HepG2 (cell line): ENCODE data around the gene PYGB. TPM values are rescaled to one million over a fixed set of nuclear protein-coding genes. Genes with fewer than 3 reads are reported as not detected.

Experiments
- ATAC-seq: fragments of 200-7000 bp; cut with Tn5 transposase; 3 replicates; pipeline ENCODE4 v1.9.1; 2020; ENCODE audit warnings: mild to moderate bottlenecking, moderate library complexity
- BruUV-seq: library from RNA; stranded (reverse); fragments of 400-500 nt; replicated peaks from 2 replicates; lab custom pipeline; 2021; lab: Mats Ljungman, UMichigan
- CTCF ChIA-PET: fragments of 300-600 bp; formaldehyde crosslinking; extraction: SDS; loops from one replicate; lab custom pipeline; 2021; ENCODE audit warnings: low total read pairs, inconsistent platforms, low intra/inter-chr PET ratio; lab: Yijun Ruan, JAX
- POLR2A ChIA-PET: fragments of 350-600 bp; sonication (Branson Sonifier 250); formaldehyde crosslinking; loops from one replicate; lab custom pipeline; 2020; ENCODE audit warnings: antibody characterized with exemption, inconsistent platforms; lab: Yijun Ruan, JAX
- DNase-seq: peaks from one replicate; pipeline ENCODE4 v3.0.0-alpha.2; 2015; ENCODE audit warnings: low spot score
- FAIRE-seq: peaks from 3 replicates; lab custom pipeline; 2011; peaks lifted over from hg19 to GRCh38; lab: Jason Lieb, UNC
- H2AFZ ChIP-seq: one replicate; pipeline ENCODE4 v1.6.1; 2011; ENCODE audit warnings: low read length, inconsistent platforms
- H3K27ac ChIP-seq: fragments of 300-600 bp; 3 replicates; pipeline ENCODE4 v1.8.0; 2011; ENCODE audit warnings: mixed run types, mild to moderate bottlenecking, mixed read lengths, low read length, inconsistent platforms; ENCODE audit not compliant: insufficient read depth; ENCODE audit errors: extremely low read length
- H3K27me3 ChIP-seq, 2 experiments: fragments of 200-600 bp in 1 of 2; 2 replicates in 1 of 2; 3 replicates in 1 of 2; pipeline versions ENCODE4 v1.6.0 to v1.8.0; 2011; ENCODE audit warnings: low read length in 2 of 2, mild to moderate bottlenecking in 2 of 2, moderate library complexity in 2 of 2, inconsistent platforms in 1 of 2; ENCODE audit not compliant: insufficient read depth in 2 of 2, control insufficient read depth in 1 of 2
- H3K36me3 ChIP-seq, 2 experiments: fragments of 200-600 bp in 1 of 2; replicated peaks in 1 of 2; 2 replicates in 1 of 2; 3 replicates in 1 of 2; pipeline versions ENCODE4 v1.5.1 to v1.8.0; 2011; ENCODE audit warnings: low read length in 2 of 2, inconsistent platforms in 1 of 2; ENCODE audit not compliant: insufficient read depth in 2 of 2, control insufficient read depth in 1 of 2
- H3K4me1 ChIP-seq: 2 replicates; pipeline ENCODE4 v1.5.1; 2012; ENCODE audit warnings: low read length, inconsistent platforms; ENCODE audit not compliant: insufficient read depth
- H3K4me2 ChIP-seq: 2 replicates; pipeline ENCODE4 v1.6.0; 2011; ENCODE audit warnings: low read depth, low read length, inconsistent platforms
- H3K4me3 ChIP-seq, 3 experiments: fragments of 200-600 bp in 1 of 3; sonication (generic), shearing (Covaris generic) in 1 of 3; replicated peaks in 1 of 3; 2 replicates each; pipeline ENCODE4 v1.5.1; 2011 to 2016; ENCODE audit warnings: low read length in 3 of 3, inconsistent platforms in 2 of 3, low read depth in 2 of 3, mild to moderate bottlenecking in 2 of 3, control low read depth in 1 of 3, mixed read lengths in 1 of 3; ENCODE audit not compliant: insufficient read depth in 1 of 3
- H3K79me2 ChIP-seq: one replicate; pipeline ENCODE4 v1.6.1; 2011; ENCODE audit warnings: low read length, inconsistent platforms; ENCODE audit not compliant: insufficient read depth
- H3K9ac ChIP-seq: 2 replicates; pipeline ENCODE4 v1.6.0; 2011; ENCODE audit warnings: mild to moderate bottlenecking, low read depth, low read length, inconsistent platforms; ENCODE audit not compliant: insufficient read depth
- H3K9me3 ChIP-seq: 2 replicates; pipeline ENCODE4 v1.5.1; 2012; ENCODE audit warnings: mild to moderate bottlenecking, low read length
- H4K20me1 ChIP-seq: 2 replicates; pipeline ENCODE4 v1.6.0; 2011; ENCODE audit warnings: inconsistent platforms, mild to moderate bottlenecking, low read length, moderate library complexity; ENCODE audit not compliant: insufficient read depth
- ATF2 ChIP-seq: sonication (generic); formaldehyde crosslinking; IDR thresholded peaks from 2 replicates; pipeline ENCODE4 v1.4.0; 2020; ENCODE audit warnings: missing genetic modification reagents
- NONO ChIP-seq, 2 experiments: fragments of 450-650 bp in 1 of 2; sonication (generic) in 1 of 2; formaldehyde crosslinking in 1 of 2; IDR thresholded peaks in 1 of 2; conservative IDR thresholded peaks in 1 of 2; 2 replicates each; pipeline versions ENCODE4 v1.6.1 to v1.8.0; 2017 to 2022; ENCODE audit warnings: mild to moderate bottlenecking in 1 of 2, missing genetic modification reagents in 1 of 2, moderate library complexity in 1 of 2
- ZNF143 ChIP-seq: sonication (generic); formaldehyde crosslinking; IDR thresholded peaks from 2 replicates; pipeline ENCODE4 v1.4.0; 2020; ENCODE audit warnings: missing genetic modification reagents
- ZNF570 ChIP-seq: sonication (generic); formaldehyde crosslinking; IDR thresholded peaks from 2 replicates; pipeline ENCODE4 v1.4.0; 2020; ENCODE audit warnings: mild to moderate bottlenecking, missing genetic modification reagents, borderline replicate concordance
- WGBS: methylation state at CpG from one replicate; pipeline ENCODE4 v1.1.6; 2017; ENCODE audit warnings: low lambda C conversion rate; 5-methylcytosine and 5-hydroxymethylcytosine counted together
- in situ Hi-C: cut with HindIII; loops from 2 replicates; pipeline ENCODE4 v1.10.0; 2017; ENCODE audit warnings: low pct_unique_long_range_greater_than_20kb; ENCODE audit not compliant: extremely low pct_ligation_motif_present
- intact Hi-C: fragments of 100-400 bp; cut with micrococcal nuclease; formaldehyde crosslinking; loops from one replicate; pipeline ENCODE4 v1.10.0; 2022; ENCODE audit not compliant: unreplicated experiment
- polyA plus RNA-seq, 8 experiments: library from polyadenylated mRNA; depleted of rRNA in 3 of 8; stranded (reverse) in 7 of 8; unstranded in 1 of 8; fragments of >200 nt; fragmentation: Illumina TruSeq in 4 of 8; extraction: Trizol in 4 of 8; gene quantifications; 2 replicates each; pipeline versions ENCODE4 v1.2.1 to v1.2.3, GENCODE V29; 2011 to 2016; ENCODE audit warnings: low read depth in 4 of 8, missing spikeins in 1 of 8, mixed read lengths in 1 of 8; ENCODE audit not compliant: insufficient read depth in 1 of 8
- total RNA-seq, 5 experiments: library from RNA; depleted of rRNA; stranded (reverse); fragments of >200 nt; fragmentation: Illumina TruSeq; extraction: Trizol; gene quantifications; 2 replicates each; pipeline ENCODE4 v1.2.3, GENCODE V29; 2016; ENCODE audit warnings: low read depth in 1 of 5

The PYGB gene
- total and polyA plus RNA-seq, 2 of the 13 experiments (the other 11 are each of a cell fraction or from before 2014, with no cell fraction given): 24.2 to 86.3 TPM

GRCh38 chr20:25340380-25340779 is 92.5 kb downstream of the PYGB start:
- H3K79me2 ChIP-seq: peaks cover 43% of the 10 kb centered on the region
- no peak overlapping the region for H2AFZ ChIP-seq
- peaks cover 45% of the 10 kb centered on the region for H3K4me1 ChIP-seq
- H3K27ac ChIP-seq: no peak overlapping the region
- H3K9me3 ChIP-seq: no peaks in the 10 kb centered on the region
- no peaks in the 10 kb centered on the region for H3K27me3 ChIP-seq
- in situ Hi-C loops: no loop called here
- H3K4me2 ChIP-seq: no peak overlapping the region
- no peaks in the 10 kb centered on the region for H3K36me3 ChIP-seq
- ATAC-seq (no peak), DNase-seq (no peak), FAIRE-seq (no peak)
- intact Hi-C loops: no loop called here
- H3K4me3 ChIP-seq: no peak overlapping the region
- BruUV-seq: no TSS peak
- H3K9ac ChIP-seq: no peak overlapping the region
- CTCF ChIA-PET: interaction anchor here (5.6 kb wide), 1 partner anchor 59 kb away, joined by 45 read pairs; no protein-coding TSS in a partner anchor
- POLR2A ChIA-PET: interaction anchor here (4.8 kb wide), 1 partner anchor 58 kb away, joined by 38 read pairs; no protein-coding TSS in a partner anchor
- no peak for TF ChIP-seq ATF2 (CRISPR knock-in tag)
- TF ChIP-seq ZNF570 (CRISPR knock-in tag): no peak
- no peak for TF ChIP-seq NONO (IDR thresholded peaks at IDR 0.05)
- no peak for TF ChIP-seq NONO (CRISPR knock-in tag; conservative IDR thresholded peaks at IDR 0.05)
- no peak for TF ChIP-seq ZNF143 (CRISPR knock-in tag)
- WGBS: 84% methylated on average over 1 of the region's 1 CpG
- H4K20me1 ChIP-seq: peaks cover 4% of the 10 kb centered on the region
